Ecto neural progenitor cell (in vitro differentiated cells): Measurements from ENCODE around the gene ITPA.

Source experiments
- DNase-seq: peaks from one replicate; pipeline ENCODE4 v3.0.0-alpha.2; 2018; ENCODE audit warnings: low spot score

Gene ITPA

GRCh38 chr20:3244613-3245012, 35.3 kb downstream of the ITPA start:
- no peak for DNase-seq

GRCh38 chr20:3245156-3245555, 35.9 kb downstream of the ITPA start:
- DNase-seq, result no peak

GRCh38 chr20:3245711-3246110, 36.4 kb downstream of the ITPA start:
- DNase-seq, result no peak

GRCh38 chr20:3246682-3247081, 37.4 kb downstream of the ITPA start:
- DNase-seq, result no peak

- no peak for DNase-seq
Observed at GRCh38 chr20:3247638-3248037, 38.3 kb downstream of the ITPA start.

- DNase-seq, result peak; percentile 71
Observed at GRCh38 chr20:3248167-3248992, 39.1 kb downstream of the ITPA start.

GRCh38 chr20:3248993-3249347, 39.7 kb downstream of the ITPA start:
- no peak for DNase-seq

GRCh38 chr20:3250091-3250504, 40.8 kb downstream of the ITPA start:
- no peak for DNase-seq

GRCh38 chr20:3251806-3252205, 42.5 kb downstream of the ITPA start:
- DNase-seq, result no peak

- no peak for DNase-seq
Observed at GRCh38 chr20:3255728-3256127, 46.4 kb downstream of the ITPA start.

GRCh38 chr20:3258429-3258828, 49.1 kb downstream of the ITPA start:
- DNase-seq, result no peak

- no peak for DNase-seq
Observed at GRCh38 chr20:3262566-3262965, 53.3 kb downstream of the ITPA start.

- no peak for DNase-seq
Observed at GRCh38 chr20:3270051-3270450, 60.8 kb downstream of the ITPA start.

GRCh38 chr20:3273371-3273770, 64.1 kb downstream of the ITPA start:
- DNase-seq, result no peak
